Endometrium (tissue), 2 donors: ENCODE data around the gene SLC38A2.
"Not testable (repeated sequence)": the region's sequence is repeated elsewhere in the genome, so short reads cannot be mapped to it uniquely, and the experiment has no call there.

ENCODE experiments used
- FAIRE-seq: peaks from 2 replicates; lab custom pipeline; 2012; peaks lifted over from hg19 to GRCh38; lab: Jason Lieb, UNC
- donor health status: control.
- donor health status: control.

SLC38A2 gene

GRCh38 chr12:46372544-46373300, at the start of gene SLC38A2:
Gene SLC38A2, minus strand, starts transcription at chr12:46372773. Its CDS starts 1,480 bp downstream, at chr12:46371293.
- no peak for FAIRE-seq

DNA sequence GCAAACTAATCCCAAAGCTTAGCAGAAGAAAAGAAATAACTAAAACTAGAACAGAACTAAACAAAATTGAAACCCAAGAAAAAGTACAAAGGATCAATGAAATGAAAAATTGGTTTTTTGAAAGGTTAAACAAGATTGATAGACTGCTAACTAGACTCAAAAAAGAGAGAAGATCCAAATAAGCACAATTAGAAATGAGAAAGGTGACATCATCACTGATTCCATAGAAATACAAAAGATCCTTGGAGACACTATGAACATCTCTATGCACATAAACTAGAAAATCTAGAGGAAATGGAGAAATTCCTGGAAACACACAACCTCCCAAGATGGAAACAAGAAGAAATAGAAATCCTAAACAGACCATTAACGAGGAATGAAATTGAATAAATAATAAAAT, 47.1 kb upstream of the SLC38A2 start:
- no peak for FAIRE-seq

GRCh38 chr12:46415552-46415951, 43.0 kb upstream of the SLC38A2 start:
- no peak for FAIRE-seq

DNA sequence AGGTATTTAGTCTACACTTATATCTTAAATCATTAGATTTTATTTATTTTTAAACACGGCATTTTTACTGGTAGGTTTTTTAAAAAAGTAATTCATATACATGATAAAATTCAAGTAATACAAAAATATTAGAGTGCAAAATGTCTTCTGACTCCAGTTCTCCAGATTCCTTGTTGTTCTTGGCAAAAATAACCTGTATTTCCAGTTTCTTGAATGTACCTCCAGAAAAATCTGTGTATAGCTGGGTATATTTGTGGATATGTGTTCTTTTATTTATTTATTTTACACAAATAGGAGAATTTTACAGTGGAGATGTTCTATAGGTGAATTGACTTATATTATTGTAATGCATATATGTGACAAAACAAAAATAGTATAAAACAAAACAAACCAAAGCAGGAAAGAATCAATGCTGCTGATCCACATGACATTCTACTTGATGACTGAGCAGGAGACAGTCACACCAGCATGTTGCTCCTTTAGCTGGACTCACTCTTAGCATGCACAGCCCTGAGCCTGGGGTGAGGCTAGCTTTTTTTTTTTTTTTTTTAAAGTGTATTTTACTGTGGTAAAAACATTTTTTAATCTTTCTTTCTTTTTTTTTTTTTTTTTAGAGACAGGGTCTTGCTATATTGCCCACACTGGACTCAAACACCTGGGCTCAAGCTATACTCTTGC, 42.2 kb upstream of the SLC38A2 start:
- FAIRE-seq, result no peak

GRCh38 chr12:46413368-46413767, 40.8 kb upstream of the SLC38A2 start:
- no peak for FAIRE-seq

DNA sequence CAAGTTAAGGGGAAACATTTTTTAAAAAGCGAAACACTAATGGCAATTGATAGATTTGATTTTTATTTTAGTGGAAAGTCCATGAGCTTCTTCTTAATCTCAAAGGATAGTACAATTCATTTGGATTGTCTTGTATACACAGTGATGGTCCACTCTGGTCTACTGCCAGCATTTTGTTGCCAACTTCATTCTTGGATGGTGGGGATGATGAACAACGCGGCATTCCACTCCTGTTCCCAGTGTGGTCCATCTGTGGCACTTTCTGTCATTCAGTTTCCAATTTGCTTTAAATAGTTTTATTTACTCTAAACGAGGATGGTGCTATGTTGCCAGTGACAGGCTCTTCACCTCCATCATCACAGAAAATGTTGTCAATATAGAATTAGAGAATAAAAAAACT, 40.3 kb upstream of the SLC38A2 start:
- FAIRE-seq, result no peak

- no peak for FAIRE-seq
Measured at GRCh38 chr12:46410495-46410894, 37.9 kb upstream of the SLC38A2 start.

DNA sequence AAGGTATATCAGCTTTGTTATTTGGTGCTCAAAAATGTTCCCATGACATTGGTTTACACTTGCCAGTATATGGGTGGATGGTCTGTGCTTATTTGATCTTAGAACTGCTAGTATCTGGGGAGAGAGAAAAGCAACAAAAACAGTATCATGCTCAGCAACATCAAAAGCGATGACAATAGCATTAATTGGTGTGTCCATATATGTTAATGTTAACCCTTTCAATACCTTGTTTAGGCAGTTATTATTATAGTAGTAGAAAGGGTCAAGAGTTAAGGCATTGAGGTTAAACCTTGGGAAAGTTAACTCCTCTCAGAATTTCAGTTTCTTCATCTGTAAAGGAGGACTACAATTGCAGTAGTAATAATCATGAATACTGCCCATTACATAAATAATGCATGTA, 37.4 kb upstream of the SLC38A2 start:
- no peak for FAIRE-seq

DNA sequence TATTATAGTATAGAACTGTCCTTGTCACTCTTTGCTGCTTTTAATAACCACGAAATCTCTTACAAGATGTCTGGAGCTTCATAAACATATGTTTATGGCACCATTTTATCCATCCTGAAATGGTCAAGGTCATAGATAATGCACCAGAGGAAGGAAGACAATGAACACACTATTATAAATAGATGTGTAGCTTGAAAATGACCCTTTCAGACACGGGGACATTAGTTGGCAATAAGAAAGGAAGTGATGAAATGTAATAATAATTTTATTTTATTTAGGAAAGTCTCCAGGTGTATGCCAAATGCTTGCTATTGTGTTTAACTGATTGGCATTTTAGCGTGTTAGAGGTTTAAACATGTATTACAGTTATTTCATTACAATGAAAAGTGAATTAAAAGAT, 36.8 kb upstream of the SLC38A2 start:
- FAIRE-seq, result no peak

- no peak for FAIRE-seq
Measured at GRCh38 chr12:46408441-46408840, 35.9 kb upstream of the SLC38A2 start.

DNA sequence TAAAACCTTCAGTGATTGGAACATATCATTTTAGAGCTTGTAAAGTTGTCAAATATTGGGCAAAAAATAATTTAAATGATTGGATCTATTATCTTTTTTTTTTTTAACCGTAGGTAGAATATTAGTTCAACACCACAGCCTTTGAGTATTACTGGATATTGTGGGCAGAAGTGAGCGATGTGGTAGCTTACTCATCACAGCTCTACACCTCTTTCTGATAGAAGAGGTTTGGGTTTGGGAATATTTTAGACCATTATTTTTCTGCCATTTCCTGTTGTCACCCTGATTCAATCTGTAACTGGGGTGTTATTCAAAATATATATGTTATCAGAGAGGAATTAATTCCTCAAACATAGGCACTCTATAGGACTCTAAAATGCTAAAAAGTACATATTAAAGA, 34.8 kb upstream of the SLC38A2 start:
- no peak for FAIRE-seq

GRCh38 chr12:46406352-46407027, 33.9 kb upstream of the SLC38A2 start:
- no peak for FAIRE-seq

DNA sequence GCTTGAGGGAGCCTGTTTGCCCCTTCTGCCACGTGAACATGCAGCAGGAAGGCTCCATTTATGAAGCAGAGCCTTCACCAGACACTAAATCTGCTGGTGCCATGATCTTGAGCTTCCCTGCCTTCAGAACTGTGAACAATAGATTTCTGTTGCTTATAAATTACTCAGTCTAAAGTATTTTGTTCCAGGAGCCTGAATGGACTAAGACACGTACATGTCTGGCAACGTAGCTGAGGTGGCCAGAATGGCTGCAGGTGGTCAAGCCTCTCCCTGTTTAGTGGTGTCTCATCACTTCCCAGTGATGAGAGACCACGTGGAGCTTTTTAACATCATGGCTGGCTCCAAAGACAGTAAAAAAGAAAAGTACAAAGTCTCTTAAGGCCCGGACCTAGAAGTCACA, 32.2 kb upstream of the SLC38A2 start:
- no peak for FAIRE-seq

- no peak for FAIRE-seq
Measured at GRCh38 chr12:46404225-46404631, 31.7 kb upstream of the SLC38A2 start.

- FAIRE-seq, result no peak
Measured at GRCh38 chr12:46403719-46404070, 31.1 kb upstream of the SLC38A2 start.

DNA sequence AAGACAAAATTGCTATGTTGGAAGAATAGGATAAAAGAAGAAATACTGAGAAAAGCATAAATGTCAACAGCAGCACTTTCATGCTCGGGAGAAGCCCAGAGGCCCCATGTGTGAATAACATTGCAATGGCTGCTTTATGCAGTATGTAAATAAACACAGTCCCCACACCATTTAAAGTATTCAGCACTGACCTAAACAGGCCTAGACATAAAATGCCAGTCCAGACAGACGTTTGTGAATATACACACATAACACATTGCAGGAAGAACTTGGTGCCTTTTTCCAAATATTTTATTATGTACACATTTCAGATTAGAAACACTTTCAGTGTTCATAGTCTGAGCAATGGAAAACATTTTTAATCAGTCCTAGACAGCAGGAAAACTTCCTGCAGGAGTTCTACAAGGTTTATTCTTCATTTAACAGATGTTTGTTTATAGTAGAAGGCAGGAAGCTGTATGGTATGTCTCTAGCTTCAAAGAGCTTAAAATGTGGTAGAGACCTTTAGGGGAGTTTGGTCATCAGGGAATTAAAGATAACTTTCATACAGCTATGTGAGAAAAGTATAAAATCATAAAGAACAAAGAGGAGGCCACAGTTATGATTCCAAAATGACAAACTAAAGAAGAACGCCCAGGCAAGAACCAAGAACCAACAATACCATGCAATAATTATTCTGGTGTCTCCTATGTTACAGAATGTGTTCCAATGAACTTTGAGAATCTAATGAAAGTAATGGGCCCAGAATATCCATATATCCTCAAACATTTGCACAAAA, 30.6 kb upstream of the SLC38A2 start:
- FAIRE-seq, result no peak

DNA sequence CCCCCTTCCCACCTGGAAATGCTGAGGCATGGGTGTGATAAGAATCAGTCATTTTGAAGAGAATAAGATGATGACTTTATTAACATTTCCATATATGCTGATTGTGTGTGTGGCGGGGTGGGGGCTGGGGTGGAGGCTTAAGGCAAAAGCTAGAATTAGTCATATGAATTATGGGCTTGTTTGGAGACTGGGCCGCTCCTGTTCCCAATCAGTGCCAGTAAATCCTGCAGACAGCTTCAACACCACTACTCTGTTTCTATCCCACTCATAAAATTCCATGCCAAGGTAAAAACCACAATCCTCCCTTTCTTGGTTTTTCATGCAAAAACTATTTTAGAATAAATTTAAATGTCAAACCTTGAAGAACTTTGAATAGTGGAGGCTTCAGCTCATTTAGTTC, 29.9 kb upstream of the SLC38A2 start:
- FAIRE-seq, result no peak

GRCh38 chr12:46401662-46402061, 29.1 kb upstream of the SLC38A2 start:
- FAIRE-seq, result no peak

- no peak for FAIRE-seq
Measured at GRCh38 chr12:46400406-46400805, 27.8 kb upstream of the SLC38A2 start.

GRCh38 chr12:46399461-46400248, 27.1 kb upstream of the SLC38A2 start:
- FAIRE-seq, result not testable (repeated sequence)

DNA sequence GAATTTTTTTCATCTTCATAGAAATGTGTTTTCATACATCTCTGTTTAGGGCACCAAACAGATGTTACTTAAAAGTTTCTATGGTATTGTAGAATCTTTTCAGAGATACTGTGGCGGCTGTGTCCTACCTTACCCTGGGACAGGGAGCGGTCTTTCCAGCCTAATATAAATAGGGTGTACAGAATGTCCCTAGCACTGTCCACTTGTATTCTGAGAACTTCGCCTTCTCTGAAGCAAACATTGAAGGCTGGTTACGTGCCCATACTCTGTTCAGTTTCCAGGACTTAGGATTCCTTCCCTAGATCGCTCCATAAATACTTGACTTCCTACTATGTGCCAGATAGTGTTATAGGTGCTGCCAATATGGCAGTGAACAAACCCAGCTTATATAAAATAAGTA, 24.3 kb upstream of the SLC38A2 start:
- FAIRE-seq, result no peak

- no peak for FAIRE-seq
Measured at GRCh38 chr12:46395388-46395787, 22.8 kb upstream of the SLC38A2 start.
